Fibroblast of mammary gland (primary cell): ENCODE data around the gene KCNA2.

ENCODE experiments used
- DNase-seq: peaks from one replicate; pipeline ENCODE4 v3.0.0-alpha.2; 2010; ENCODE audit warnings: low read depth
- H3K4me3 ChIP-seq: 2 replicates; pipeline ENCODE4 v1.5.1; 2011; ENCODE audit warnings: low read depth, mild to moderate bottlenecking, low read length, moderate library complexity; ENCODE audit not compliant: control insufficient read depth
- TF ChIP-seq, protein P1 (sequence below): conservative IDR thresholded peaks from 2 replicates; pipeline ENCODE4 v1.5.1; 2011; ENCODE audit warnings: low read depth, low read length, inconsistent platforms; ENCODE audit not compliant: control insufficient read depth, insufficient read depth

Gene KCNA2

DNA sequence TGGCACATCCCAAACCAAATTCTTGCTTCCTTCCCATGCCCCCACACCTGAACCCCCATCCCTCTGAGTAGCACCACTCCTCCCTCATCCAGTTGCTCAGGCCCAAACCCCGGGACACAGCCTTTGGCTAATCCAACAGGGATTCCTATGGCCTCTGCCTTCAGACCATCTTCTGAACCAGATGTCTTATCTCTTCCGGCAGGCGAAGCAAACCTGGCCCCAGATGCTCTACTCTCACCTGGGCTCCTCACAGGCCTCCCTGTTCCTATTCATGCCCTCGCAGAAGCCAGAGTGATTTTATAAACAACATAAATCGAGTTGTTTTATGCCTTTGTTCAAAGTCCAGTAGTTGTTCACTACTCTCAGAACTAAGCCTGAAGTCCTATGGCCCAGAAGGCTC is 12.5 kb upstream of the KCNA2 start:
- DNase-seq, result no peak
- TF ChIP-seq, protein P1, sequence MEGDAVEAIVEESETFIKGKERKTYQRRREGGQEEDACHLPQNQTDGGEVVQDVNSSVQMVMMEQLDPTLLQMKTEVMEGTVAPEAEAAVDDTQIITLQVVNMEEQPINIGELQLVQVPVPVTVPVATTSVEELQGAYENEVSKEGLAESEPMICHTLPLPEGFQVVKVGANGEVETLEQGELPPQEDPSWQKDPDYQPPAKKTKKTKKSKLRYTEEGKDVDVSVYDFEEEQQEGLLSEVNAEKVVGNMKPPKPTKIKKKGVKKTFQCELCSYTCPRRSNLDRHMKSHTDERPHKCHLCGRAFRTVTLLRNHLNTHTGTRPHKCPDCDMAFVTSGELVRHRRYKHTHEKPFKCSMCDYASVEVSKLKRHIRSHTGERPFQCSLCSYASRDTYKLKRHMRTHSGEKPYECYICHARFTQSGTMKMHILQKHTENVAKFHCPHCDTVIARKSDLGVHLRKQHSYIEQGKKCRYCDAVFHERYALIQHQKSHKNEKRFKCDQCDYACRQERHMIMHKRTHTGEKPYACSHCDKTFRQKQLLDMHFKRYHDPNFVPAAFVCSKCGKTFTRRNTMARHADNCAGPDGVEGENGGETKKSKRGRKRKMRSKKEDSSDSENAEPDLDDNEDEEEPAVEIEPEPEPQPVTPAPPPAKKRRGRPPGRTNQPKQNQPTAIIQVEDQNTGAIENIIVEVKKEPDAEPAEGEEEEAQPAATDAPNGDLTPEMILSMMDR, result no peak
- H3K4me3 ChIP-seq, result no peak overlapping the region

DNA sequence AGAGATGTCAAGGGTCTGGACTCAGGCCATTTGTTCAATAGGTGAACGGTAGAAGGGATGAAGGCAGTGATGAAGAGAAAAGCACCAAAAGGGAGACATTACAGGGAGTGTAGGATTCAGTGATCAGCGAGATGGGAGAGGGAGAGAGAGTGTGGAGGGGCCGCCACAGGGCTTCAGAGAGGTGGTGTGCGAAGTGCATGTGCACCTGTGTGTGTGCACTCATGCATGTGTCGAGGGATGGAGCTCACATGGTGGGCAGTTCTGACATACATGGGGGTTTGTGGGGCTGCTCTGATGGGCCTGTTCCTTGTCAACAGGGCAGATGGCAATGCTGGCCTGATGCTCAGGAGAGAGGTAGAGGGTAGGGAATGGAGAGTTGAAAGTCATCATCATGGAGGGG is 11.4 kb upstream of the KCNA2 start:
- no peak overlapping the region for H3K4me3 ChIP-seq
- TF ChIP-seq, protein P1, result no peak
- DNase-seq, result no peak

DNA sequence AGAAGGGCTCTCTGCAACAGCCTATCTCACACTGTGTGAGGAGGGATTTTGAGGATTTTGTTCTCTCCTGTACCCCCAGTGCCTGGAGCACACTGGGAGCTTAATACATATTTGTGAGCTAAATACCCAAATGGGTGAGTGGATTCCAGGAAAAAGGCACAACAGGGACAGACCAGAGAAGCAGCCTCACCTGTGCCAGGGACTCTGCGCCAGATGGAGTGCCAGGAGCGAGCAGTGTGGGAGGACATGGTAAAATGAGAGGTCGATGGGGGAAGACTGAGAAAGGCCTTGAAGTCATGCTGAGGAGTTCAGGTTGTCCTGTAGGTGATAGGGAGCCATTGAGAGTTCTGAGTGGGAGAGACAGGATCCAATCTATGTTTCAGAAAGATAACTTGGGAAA is 11.0 kb upstream of the KCNA2 start:
- TF ChIP-seq, protein P1, result no peak
- DNase-seq, result no peak
- no peak overlapping the region for H3K4me3 ChIP-seq

DNA sequence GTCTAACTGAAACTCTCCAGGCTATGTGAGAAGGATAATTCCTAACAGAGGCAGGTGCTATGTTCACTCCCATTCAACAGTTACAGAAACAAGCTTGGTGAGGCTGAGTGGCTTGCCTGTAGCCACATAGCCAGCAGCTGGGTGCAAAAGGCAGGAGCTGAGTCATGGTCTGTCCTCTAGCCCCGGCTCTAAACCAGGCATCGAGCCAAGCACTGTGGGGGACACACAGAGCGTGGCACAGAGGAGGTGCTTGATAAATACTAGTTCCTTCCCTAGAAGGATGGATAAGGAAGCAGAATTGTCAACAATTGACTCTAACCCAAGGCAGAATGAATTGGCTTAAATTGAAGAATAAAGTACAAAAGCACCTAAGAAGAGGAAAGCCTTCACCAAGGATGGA is 10.4 kb upstream of the KCNA2 start:
- DNase-seq, result peak; percentile 23
- TF ChIP-seq, protein P1, result no peak
- H3K4me3 ChIP-seq, result no peak overlapping the region

DNA sequence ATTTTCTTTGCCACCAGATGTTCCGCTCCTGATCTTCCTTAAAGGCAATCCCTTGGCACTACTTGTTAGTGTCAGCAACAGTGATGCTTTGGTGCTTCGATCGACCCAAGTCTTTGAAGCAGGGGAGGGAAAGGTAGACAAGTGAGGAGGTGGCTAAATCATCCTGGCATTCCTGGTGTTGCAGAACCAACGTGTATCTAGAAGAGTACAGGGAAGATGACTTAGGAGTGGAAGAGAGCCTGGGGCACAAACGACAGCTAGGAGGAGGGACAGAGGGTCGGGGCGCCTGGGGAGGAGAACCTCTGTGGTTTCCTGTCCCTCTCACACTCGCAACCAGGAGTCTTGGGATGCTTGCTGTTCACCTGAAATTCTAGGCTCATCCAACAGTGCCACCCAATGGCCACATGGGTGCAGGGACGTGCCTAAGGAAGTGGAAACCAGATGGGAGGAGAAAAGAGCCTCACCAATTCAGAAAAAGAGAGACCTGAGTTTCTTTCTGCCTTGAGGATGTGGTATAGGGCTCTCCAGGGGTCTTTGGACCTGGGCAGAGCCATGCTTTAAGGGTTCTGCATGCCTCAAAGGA is 9.5 kb upstream of the KCNA2 start:
- peak; percentile 63 for DNase-seq
- TF ChIP-seq, protein P1, result peak; percentile 73
- H3K4me3 ChIP-seq, result no peak overlapping the region

DNA sequence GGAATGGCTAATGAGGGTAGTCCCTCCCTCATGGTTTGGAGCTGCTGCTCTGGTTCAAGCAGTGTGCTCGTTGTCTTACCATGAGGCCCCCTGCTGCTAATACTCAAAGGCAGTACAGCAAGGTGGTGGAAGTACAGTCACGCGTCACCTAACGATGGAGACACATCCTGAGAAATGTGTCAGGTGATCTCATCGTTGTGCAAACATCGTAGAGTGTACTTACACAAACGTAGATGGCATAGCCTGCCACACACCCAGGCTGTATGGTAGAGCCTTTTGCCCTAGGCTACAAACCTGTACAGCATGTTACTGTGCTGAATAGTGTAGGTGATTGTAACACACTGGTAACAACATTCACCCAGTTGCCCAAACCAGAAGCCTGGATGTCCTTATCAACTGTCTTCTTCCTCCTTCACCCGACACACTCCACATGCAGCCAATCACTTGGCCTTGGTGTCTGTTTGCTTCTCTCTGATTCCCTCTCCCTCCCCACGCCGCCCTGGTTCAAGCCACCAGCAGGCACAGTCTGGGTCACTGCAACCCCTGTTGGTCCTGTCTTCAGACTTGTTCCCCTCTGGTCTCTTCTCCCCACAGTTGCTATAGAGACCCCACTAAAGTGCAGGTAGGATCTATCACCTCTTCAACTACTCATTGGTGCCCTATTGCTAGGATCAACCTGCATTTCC is 6.0 kb upstream of the KCNA2 start:
- no peak overlapping the region for H3K4me3 ChIP-seq
- DNase-seq, result no peak
- TF ChIP-seq, protein P1, result no peak
